Glomerular visceral epithelial cell (primary cell): ENCODE results near the gene TMEM190.

ENCODE experiments used
- DNase-seq: peaks from one replicate; pipeline ENCODE4 v3.0.0-alpha.2; 2016; ENCODE audit errors: extremely low spot score

TMEM190 gene

GRCh38 chr19:55352040-55352439 lies 24.6 kb upstream of the TMEM190 start:
- no peak for DNase-seq

GRCh38 chr19:55352549-55353145 lies 24.0 kb upstream of the TMEM190 start:
- DNase-seq, result no peak

- no peak for DNase-seq
These were observed 23.2 kb upstream of the TMEM190 start for GRCh38 chr19:55353356-55353802.

- DNase-seq, result peak; percentile 66
These were observed 22.6 kb upstream of the TMEM190 start for GRCh38 chr19:55353803-55354697.

GRCh38 chr19:55354698-55355212 lies 21.9 kb upstream of the TMEM190 start, which contains the start of gene COX6B2:
COX6B2 (minus strand) TSS chr19:55354719; CDS start chr19:55354521, 198 bp downstream.
- no peak for DNase-seq

- no peak for DNase-seq
These were observed 21.3 kb upstream of the TMEM190 start for GRCh38 chr19:55355213-55355821.

GRCh38 chr19:55358493-55358892 lies 18.1 kb upstream of the TMEM190 start:
- DNase-seq, result no peak

GRCh38 chr19:55358943-55359908 lies 17.4 kb upstream of the TMEM190 start:
- no peak for DNase-seq

- DNase-seq, result no peak
These were observed 15.7 kb upstream of the TMEM190 start for GRCh38 chr19:55360902-55361301.

- no peak for DNase-seq
These were observed 14.2 kb upstream of the TMEM190 start for GRCh38 chr19:55362174-55362989.

- peak; percentile 37 for DNase-seq
These were observed 13.5 kb upstream of the TMEM190 start, which contains the start of gene GARIN5B for GRCh38 chr19:55362990-55363716. GARIN5B (minus strand) TSS chr19:55363260; CDS start chr19:55363066, 194 bp downstream.

- DNase-seq, result no peak
These were observed 11.4 kb upstream of the TMEM190 start for GRCh38 chr19:55365245-55365644.

GRCh38 chr19:55365964-55366363 lies 10.7 kb upstream of the TMEM190 start:
- no peak for DNase-seq

- DNase-seq, result no peak
These were observed 9.8 kb upstream of the TMEM190 start for GRCh38 chr19:55366790-55367189.

GRCh38 chr19:55368106-55368505 lies 8.5 kb upstream of the TMEM190 start:
- no peak for DNase-seq

- DNase-seq, result peak; percentile 70
These were observed 7.7 kb upstream of the TMEM190 start for GRCh38 chr19:55368701-55369563.

- DNase-seq, result peak; percentile 79
These were observed 6.8 kb upstream of the TMEM190 start for GRCh38 chr19:55369653-55370304.
